COLO829 (cell line): Measurements from ENCODE around the gene STARD9.
"Not testable (repeated sequence)": the region's sequence is repeated elsewhere in the genome, so short reads cannot be mapped to it uniquely, and the experiment has no call there.

ENCODE experiments used
- DNase-seq: peaks from one replicate; pipeline ENCODE4 v3.0.0; 2012; ENCODE audit warnings: low spot score

STARD9 gene

GRCh38 chr15:42627485-42627884 is 52.1 kb downstream of the STARD9 start:
- no peak for DNase-seq

- no peak for DNase-seq
These were observed 53.4 kb downstream of the STARD9 start for GRCh38 chr15:42628761-42629160.

- no peak for DNase-seq
These were observed 56.8 kb downstream of the STARD9 start for GRCh38 chr15:42632105-42632675.

GRCh38 chr15:42640109-42640508 is 64.7 kb downstream of the STARD9 start:
- DNase-seq = no peak

GRCh38 chr15:42650208-42651066 is 75.0 kb downstream of the STARD9 start:
- DNase-seq = peak; percentile 59

- DNase-seq = no peak
These were observed 90.4 kb downstream of the STARD9 start for GRCh38 chr15:42665827-42666226.

- DNase-seq = no peak
These were observed 92.4 kb downstream of the STARD9 start for GRCh38 chr15:42667855-42668254.

- DNase-seq = no peak
These were observed 95.0 kb downstream of the STARD9 start for GRCh38 chr15:42670451-42670850.

GRCh38 chr15:42672444-42672843 is 97.0 kb downstream of the STARD9 start:
- no peak for DNase-seq

GRCh38 chr15:42674472-42674871 is 99.1 kb downstream of the STARD9 start:
- DNase-seq = no peak

- no peak for DNase-seq
These were observed 99.6 kb downstream of the STARD9 start for GRCh38 chr15:42675021-42675420.

GRCh38 chr15:42679285-42680141 is 104.1 kb downstream of the STARD9 start:
- DNase-seq = no peak

- not testable (repeated sequence) for DNase-seq
These were observed 104.7 kb downstream of the STARD9 start for GRCh38 chr15:42680142-42680482.

- no peak for DNase-seq
These were observed 105.7 kb downstream of the STARD9 start for GRCh38 chr15:42681119-42681518.

- DNase-seq = no peak
These were observed 110.9 kb downstream of the STARD9 start for GRCh38 chr15:42686281-42686680.

- no peak for DNase-seq
These were observed 112.3 kb downstream of the STARD9 start for GRCh38 chr15:42687740-42688139.

- no peak for DNase-seq
These were observed 112.9 kb downstream of the STARD9 start for GRCh38 chr15:42688301-42688700.

GRCh38 chr15:42691308-42691707 is 115.9 kb downstream of the STARD9 start:
- no peak for DNase-seq

GRCh38 chr15:42691770-42692169 is 116.4 kb downstream of the STARD9 start:
- DNase-seq = no peak

GRCh38 chr15:42692536-42692935 is 117.1 kb downstream of the STARD9 start:
- DNase-seq = no peak

- no peak for DNase-seq
These were observed 117.6 kb downstream of the STARD9 start for GRCh38 chr15:42692997-42693396.

- DNase-seq = no peak
These were observed 118.1 kb downstream of the STARD9 start for GRCh38 chr15:42693496-42693895.

- DNase-seq = no peak
These were observed 118.5 kb downstream of the STARD9 start for GRCh38 chr15:42693942-42694341.
